Frontal cortex (tissue), 4 donors: Measurements from ENCODE around the gene ZDHHC14. TPM values are rescaled to one million over a fixed set of nuclear protein-coding genes. Genes with fewer than 3 reads are reported as not detected.

Source experiments
- DNase-seq, 2 donors: peaks; one replicate each; pipeline ENCODE4 v3.0.0; 2012; ENCODE audit warnings: low spot score in 2 of 2
- FAIRE-seq: peaks from 2 replicates; lab custom pipeline; 2012; peaks lifted over from hg19 to GRCh38; lab: Jason Lieb, UNC
- total RNA-seq: library from RNA; depleted of rRNA; stranded (reverse); fragments of >200 nt; gene quantifications from one replicate; pipeline ENCODE4 v1.2.3, GENCODE V29; 2014
- donor health status: control.
- donor health status: control.
- donor health status: control.

ZDHHC14 gene
- total RNA-seq, 1 donor from 2014 or later, result 9.0 TPM

DNA sequence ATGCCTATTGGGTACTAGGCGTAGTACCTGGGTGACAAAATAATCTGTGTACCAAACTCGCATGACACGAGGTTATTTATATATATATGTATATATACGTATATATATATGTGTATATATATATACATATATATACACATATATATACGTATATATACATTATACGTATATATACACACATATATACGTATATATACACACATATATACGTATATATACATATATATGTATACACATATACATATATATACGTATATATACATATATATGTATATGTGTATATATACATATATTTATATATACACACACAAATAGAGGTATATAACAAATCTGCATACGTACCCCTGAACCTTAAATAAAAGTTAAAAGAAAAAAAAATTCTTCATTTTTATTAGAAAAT lies 103.2 kb downstream of the ZDHHC14 start:
- FAIRE-seq (peak; percentile 90), DNase-seq (no peak)

- FAIRE-seq, result no peak
- DNase-seq, result no peak
Observed at GRCh38 chr6:157486572-157486971, 105.6 kb downstream of the ZDHHC14 start.

DNA sequence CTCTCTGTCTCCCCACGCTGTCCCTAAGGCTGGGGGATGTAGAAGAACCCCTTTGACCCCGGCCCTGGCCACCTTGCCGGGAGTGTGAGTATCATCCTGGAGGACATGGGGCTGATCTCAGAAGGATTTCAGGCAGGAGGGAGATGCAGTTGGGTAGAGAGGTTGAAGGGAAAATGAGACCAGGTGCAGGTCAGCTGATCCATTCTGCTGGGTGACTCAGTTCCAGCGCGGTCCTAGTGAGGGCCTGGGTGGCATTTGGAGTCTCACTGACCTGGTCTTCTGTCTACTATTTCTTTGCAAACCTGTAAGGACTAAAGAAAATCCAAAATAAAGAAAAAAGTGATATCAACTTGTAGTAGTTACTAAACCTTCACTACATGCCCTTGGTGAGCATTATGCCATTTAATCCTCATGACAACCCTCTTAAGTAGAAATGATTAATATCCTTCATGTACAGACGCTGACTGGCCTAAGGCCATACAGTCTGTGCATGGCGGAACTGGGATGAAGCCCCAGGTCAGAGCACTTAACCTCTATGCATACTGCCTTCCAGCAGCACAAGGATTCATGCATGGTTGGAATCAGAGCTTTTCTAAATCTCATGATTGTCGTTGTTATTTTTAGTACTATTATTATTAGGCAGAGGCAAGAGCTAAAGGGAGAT lies 106.3 kb downstream of the ZDHHC14 start:
- DNase-seq (no peak), FAIRE-seq (no peak)

- DNase-seq (no peak), FAIRE-seq (no peak)
Observed at GRCh38 chr6:157488058-157488457, 107.1 kb downstream of the ZDHHC14 start.

- DNase-seq, result no peak
- no peak for FAIRE-seq
Observed at GRCh38 chr6:157488716-157489118, 107.7 kb downstream of the ZDHHC14 start.

GRCh38 chr6:157490611-157491269 lies 109.8 kb downstream of the ZDHHC14 start:
- DNase-seq (no peak), FAIRE-seq (no peak)

DNA sequence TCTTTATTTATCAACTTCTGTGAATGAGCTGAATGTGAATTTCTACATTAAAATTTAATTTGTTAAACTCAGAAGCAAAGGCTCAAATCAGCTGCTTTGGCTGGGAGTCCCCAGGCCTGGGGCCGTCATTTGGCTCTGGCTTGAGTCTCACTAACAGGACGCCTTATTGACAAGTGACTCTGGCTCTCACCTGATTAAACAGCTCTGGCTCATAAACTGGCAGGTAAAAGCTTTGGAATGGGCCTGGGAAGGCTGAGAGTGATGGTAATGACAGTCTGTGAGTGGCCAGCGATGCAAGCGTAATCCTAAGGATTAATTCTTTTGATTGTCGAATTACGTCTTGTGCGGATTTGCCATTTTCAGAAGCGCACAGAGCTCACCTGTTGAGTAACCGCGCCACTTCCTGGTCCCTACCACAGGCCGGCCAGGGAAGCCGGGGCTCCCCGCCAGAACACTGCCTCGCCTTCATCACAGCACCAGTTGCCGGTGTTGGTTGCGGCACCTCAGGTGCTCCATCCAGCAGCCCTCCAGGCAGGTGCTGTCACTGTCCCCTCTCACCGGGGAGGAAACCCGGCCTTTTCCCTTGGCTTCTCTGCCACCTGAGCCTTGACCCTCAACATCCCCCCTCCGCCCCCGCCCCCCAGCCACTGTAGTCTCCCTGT lies 110.7 kb downstream of the ZDHHC14 start:
- DNase-seq (no peak), FAIRE-seq (no peak)

- DNase-seq, result no peak
- no peak for FAIRE-seq
Observed at GRCh38 chr6:157492249-157492648, 111.3 kb downstream of the ZDHHC14 start.

DNA sequence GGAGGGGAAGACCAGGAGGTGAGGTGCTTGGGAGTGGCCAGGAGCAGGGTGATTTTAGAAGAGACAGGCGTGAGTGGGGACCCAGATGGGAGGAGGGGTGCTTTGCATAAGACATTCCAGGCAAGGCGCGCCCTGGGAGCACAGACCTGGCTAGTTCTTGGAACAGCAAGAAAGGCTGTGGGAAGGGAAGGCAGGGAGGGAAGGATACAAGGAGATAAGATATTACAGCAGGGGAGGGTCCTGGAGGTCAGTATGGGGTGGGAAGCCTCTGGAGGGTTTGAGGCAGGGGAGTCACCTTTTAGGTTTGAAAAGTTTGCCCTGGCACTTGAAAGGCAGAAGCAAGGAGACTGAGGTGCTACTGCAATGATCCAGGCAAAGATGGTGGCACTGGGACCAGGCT lies 111.8 kb downstream of the ZDHHC14 start:
- DNase-seq (no peak), FAIRE-seq (no peak)

DNA sequence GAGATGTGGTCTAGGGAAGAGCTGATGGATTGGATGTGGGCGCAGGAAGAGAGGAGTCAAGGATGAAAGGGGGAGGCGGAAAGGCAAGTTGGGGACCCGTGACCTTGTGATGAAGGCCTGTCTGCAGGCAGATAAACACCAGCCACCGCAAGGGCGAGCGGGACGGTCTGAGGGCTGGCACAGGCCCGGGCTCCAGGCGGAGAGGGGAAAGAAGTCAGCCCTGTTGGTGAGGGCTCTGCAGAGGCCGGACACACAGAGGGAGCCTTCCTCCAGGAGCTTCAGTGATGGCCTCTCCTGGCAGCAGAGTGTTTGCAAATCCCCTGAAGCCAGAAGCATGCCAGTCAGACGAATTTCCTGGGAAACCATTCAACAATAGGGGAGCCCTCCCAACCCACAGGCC lies 112.2 kb downstream of the ZDHHC14 start:
- DNase-seq (no peak), FAIRE-seq (no peak)

DNA sequence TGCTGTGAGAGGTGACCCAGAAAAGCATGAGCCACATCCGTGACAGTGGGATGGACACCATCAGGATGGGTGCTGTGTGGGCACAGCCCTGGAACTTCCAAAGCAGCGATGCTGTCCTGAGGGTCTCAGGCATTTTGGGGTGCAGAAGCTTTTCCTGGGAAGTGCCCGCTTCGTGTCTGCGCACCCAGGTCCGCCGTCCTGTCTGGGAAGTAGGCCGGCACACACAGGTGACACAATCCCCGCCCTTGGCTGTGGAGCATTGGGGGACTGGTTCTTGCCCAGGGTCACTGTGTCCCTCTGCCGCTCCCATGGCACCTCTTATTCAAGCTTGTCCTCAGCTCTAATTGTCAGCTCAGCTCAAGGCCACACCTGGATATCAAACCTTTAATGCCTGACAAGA lies 112.6 kb downstream of the ZDHHC14 start:
- FAIRE-seq, result no peak
- no peak for DNase-seq

DNA sequence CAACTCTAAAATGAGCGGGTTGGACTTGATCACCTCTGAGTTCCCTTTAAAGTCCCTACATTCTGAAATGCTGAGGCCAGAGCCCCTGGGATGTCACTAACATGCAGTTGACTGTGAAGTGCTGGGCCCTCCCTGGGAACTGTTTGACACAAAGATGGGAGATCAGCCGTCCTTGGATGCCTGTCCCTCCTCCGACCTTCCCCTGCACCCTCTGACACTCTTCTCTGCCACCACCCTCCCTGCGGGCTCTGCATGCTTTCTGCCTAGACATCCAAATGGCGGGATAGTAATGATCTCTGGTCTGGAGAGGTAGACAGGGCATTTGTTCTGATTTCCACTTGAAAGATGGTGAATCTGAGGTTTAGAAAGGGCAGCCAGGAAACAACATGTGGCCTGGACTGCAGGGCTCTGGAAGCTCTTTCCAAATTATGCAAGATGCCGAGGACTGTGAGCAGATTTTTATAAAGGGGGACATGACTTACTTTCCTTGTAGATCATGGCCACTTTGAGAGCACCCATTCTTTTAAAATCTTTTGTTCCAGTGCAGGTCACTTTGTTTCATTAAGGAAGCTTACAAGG lies 113.2 kb downstream of the ZDHHC14 start:
- DNase-seq, result no peak
- FAIRE-seq, result no peak

- no peak for FAIRE-seq
- no peak for DNase-seq
Observed at GRCh38 chr6:157496534-157497095, 115.6 kb downstream of the ZDHHC14 start.

GRCh38 chr6:157497579-157497978 lies 116.6 kb downstream of the ZDHHC14 start:
- FAIRE-seq, result no peak
- DNase-seq, result no peak

DNA sequence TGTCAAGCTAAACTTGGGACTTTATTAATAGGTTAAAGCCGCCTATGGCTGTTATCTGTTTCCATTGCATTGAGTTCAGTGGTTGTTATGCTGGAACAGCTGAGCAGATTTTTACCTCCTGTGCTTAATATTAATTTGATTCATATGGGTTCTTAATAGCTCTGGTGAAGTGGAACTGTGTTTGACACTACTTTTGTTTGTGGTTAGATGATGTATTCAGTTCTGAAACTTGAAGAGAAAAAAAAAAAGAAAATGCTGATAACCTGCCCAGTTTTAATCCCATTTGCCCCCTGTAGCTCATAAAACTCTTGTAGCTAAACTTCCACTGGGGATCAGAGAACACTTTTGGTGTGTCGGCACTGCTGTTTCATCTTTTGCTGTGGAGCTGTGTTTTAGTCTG lies 117.8 kb downstream of the ZDHHC14 start:
- DNase-seq (no peak), FAIRE-seq (no peak)

- no peak for FAIRE-seq
- no peak for DNase-seq
Observed at GRCh38 chr6:157500022-157500421, 119.0 kb downstream of the ZDHHC14 start.

- DNase-seq (no peak), FAIRE-seq (no peak)
Observed at GRCh38 chr6:157503018-157503747, 122.2 kb downstream of the ZDHHC14 start.

- no peak for DNase-seq
- no peak for FAIRE-seq
Observed at GRCh38 chr6:157505912-157506491, 125.0 kb downstream of the ZDHHC14 start.

DNA sequence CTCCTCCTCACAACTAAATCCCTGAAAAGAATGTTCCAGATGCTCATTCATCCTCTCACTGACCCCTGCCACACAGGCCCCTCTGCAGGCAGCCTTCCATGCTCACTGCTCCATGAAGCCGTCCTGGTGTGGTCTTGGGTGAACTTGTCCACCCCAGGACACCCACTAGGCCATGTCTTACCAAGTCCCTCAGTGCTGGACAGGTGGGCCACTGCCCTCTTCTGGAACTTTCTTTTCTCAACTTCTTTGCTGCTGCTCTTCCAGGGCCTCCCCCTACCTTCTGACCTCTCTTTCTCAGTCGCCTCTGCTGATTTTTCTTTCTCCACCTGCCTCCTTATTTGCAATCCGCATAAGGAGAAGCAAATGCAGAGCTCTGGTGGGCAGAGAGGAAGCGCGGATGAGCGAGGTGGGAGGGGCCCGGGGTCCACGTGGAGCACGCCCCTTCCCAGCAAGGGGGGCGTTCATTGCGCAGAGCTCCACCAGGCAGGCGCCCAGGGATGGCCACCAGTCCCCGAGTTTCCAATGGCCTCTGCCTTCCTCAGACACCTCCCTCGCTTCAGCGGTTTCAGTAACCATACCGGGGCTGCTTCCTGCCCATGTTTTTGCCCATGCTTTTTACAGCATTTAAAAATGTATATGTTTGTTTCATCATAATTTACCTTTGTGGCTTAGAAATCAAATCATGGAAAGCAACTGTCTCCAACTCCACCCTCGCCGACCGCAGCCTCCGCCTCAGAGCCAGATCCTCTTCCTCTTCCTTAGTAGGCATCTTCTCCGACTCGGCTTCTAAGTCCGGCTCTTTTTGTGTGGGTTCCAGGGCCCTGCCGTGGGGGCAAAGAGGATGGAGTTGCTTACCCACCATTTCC lies 129.6 kb downstream of the ZDHHC14 start:
- DNase-seq, result no peak
- no peak for FAIRE-seq
